Measurements from ENCODE around the gene ZFYVE28. TPM values are rescaled to one million over a fixed set of nuclear protein-coding genes. Genes with fewer than 3 reads are reported as not detected.

Gene ZFYVE28
- total RNA-seq, 1 donor from 2014 or later, result 0.44 TPM

DNA sequence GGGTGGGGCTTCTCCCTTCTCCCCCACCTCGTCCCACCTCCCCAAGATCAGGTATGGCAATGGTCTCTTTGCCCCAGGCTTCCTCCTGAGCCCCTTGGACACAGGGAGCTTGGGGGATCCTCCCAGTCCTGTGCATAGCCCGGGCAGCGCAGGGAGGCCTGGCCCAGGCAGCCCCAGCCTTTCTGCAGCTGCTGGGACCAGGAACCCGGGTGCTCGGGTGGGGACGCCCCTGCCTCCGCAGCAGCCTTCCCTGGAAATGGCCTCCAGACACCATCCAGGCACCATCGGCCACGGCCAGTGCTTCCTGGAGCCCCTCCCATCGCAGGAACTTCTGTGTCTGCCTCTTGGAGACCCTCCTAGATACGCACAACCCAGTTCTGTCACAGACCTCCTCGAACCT lies 150.6 kb downstream of the ZFYVE28 start:
- Mint-ChIP-seq H3K9me3 (ENCODE audit: unreplicated experiment) (no peaks in the 10 kb centered on the region), H3K4me1 (ENCODE audit: unreplicated experiment) (no peaks in the 10 kb centered on the region), H3K36me3 (ENCODE audit: low read depth, unreplicated experiment) (peaks cover 4% of the 10 kb centered on the region), H3K4me3 (ENCODE audit: unreplicated experiment) (no peak overlapping the region), H3K27ac (ENCODE audit: unreplicated experiment) (no peak overlapping the region), H3K27me3 (ENCODE audit: unreplicated experiment) (peaks cover 15% of the 10 kb centered on the region)
- no peak for DNase-seq (ENCODE audit: low spot score)
- TF ChIP-seq, protein P1, sequence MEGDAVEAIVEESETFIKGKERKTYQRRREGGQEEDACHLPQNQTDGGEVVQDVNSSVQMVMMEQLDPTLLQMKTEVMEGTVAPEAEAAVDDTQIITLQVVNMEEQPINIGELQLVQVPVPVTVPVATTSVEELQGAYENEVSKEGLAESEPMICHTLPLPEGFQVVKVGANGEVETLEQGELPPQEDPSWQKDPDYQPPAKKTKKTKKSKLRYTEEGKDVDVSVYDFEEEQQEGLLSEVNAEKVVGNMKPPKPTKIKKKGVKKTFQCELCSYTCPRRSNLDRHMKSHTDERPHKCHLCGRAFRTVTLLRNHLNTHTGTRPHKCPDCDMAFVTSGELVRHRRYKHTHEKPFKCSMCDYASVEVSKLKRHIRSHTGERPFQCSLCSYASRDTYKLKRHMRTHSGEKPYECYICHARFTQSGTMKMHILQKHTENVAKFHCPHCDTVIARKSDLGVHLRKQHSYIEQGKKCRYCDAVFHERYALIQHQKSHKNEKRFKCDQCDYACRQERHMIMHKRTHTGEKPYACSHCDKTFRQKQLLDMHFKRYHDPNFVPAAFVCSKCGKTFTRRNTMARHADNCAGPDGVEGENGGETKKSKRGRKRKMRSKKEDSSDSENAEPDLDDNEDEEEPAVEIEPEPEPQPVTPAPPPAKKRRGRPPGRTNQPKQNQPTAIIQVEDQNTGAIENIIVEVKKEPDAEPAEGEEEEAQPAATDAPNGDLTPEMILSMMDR (IDR thresholded peaks at IDR 0.05; ENCODE audit: unreplicated experiment), result no peak

DNA sequence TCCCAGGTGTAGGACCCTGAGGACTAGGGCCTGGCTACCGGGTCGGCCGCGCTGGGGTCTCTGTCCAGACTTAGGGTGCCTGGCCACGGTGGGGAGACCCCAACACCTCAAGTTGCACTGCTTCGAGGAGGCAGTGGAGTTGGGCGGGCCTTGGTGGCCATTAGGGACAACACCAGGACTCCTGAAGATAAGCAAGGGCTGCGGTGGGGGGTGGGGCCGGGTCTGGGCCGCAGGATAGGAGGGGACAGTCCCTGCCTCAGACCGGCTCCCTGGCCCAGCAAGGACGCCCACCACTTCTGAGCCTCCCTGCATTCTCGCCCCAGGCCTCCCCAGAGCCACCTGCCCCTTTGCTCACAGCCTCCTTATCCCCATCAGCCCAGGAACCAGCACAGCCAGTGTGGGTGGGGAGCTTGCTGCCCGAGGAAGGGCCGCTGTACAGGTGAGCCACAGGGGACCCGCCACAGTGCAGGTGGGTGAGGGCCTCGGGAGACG lies 151.1 kb downstream of the ZFYVE28 start:
- Mint-ChIP-seq H3K9me3 (ENCODE audit: unreplicated experiment) (no peaks in the 10 kb centered on the region), H3K36me3 (ENCODE audit: low read depth, unreplicated experiment) (peaks cover 4% of the 10 kb centered on the region), H3K27me3 (ENCODE audit: unreplicated experiment) (peaks cover 15% of the 10 kb centered on the region), H3K4me3 (ENCODE audit: unreplicated experiment) (no peak overlapping the region), H3K27ac (ENCODE audit: unreplicated experiment) (no peak overlapping the region), H3K4me1 (ENCODE audit: unreplicated experiment) (no peaks in the 10 kb centered on the region)
- no peak for DNase-seq (ENCODE audit: low spot score)
- TF ChIP-seq, protein P1 (IDR thresholded peaks at IDR 0.05; ENCODE audit: unreplicated experiment), result no peak

DNA sequence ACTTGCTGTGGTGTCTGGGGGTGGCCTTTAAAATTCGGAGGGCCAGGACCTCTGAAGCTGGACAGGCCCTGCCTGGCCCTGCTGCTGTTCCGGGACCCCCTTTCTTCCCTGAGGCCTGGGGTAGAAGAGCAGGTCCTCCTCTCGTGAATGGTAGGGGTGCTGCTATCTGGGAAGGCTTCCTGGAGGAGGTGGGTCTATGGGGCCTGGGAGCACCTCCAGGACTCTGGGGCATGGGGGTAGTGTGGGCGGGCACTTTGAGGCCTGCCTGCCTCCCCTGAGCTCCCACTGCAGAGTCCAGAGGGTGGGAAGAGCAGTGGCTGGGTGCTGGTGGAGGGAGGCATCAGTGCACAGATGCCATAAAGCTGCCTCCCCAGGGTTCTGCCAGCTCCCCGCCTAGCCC lies 151.6 kb downstream of the ZFYVE28 start:
- TF ChIP-seq, protein P1 (IDR thresholded peaks at IDR 0.05; ENCODE audit: unreplicated experiment), result no peak
- peaks cover 4% of the 10 kb centered on the region for H3K36me3 Mint-ChIP-seq (ENCODE audit: low read depth, unreplicated experiment)
- H3K9me3 Mint-ChIP-seq (ENCODE audit: unreplicated experiment), result no peaks in the 10 kb centered on the region
- H3K27ac Mint-ChIP-seq (ENCODE audit: unreplicated experiment), result no peak overlapping the region
- no peak for DNase-seq (ENCODE audit: low spot score)
- no peaks in the 10 kb centered on the region for H3K4me1 Mint-ChIP-seq (ENCODE audit: unreplicated experiment)
- H3K4me3 Mint-ChIP-seq (ENCODE audit: unreplicated experiment), result no peak overlapping the region
- peaks cover 15% of the 10 kb centered on the region for H3K27me3 Mint-ChIP-seq (ENCODE audit: unreplicated experiment)

DNA sequence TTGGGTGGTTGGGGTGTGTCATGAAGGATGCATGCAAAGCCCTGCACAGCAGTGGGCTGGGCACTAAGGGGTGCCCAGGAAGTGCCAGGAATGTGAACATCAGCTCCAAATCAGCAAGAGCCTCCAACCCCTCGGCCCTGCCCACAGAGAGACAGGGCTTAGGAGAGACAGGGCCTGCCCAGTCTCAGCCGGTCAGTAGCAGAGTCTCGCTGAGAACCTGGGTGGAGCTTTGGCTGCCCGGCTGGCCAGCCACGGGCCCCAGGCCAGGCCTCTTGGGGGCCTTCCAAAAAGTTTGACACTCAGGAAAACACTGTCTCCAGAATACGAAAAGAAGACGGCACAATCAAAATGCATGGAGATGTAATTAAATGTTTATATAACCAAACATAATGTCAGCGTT lies 152.3 kb downstream of the ZFYVE28 start:
- H3K4me1 Mint-ChIP-seq (ENCODE audit: unreplicated experiment), result no peaks in the 10 kb centered on the region
- H3K27ac Mint-ChIP-seq (ENCODE audit: unreplicated experiment), result no peak overlapping the region
- H3K4me3 Mint-ChIP-seq (ENCODE audit: unreplicated experiment), result no peak overlapping the region
- H3K36me3 Mint-ChIP-seq (ENCODE audit: low read depth, unreplicated experiment), result peaks cover 4% of the 10 kb centered on the region
- TF ChIP-seq, protein P1 (IDR thresholded peaks at IDR 0.05; ENCODE audit: unreplicated experiment), result no peak
- H3K27me3 Mint-ChIP-seq (ENCODE audit: unreplicated experiment), result peaks cover 15% of the 10 kb centered on the region
- DNase-seq (ENCODE audit: low spot score), result no peak
- no peaks in the 10 kb centered on the region for H3K9me3 Mint-ChIP-seq (ENCODE audit: unreplicated experiment)

DNA sequence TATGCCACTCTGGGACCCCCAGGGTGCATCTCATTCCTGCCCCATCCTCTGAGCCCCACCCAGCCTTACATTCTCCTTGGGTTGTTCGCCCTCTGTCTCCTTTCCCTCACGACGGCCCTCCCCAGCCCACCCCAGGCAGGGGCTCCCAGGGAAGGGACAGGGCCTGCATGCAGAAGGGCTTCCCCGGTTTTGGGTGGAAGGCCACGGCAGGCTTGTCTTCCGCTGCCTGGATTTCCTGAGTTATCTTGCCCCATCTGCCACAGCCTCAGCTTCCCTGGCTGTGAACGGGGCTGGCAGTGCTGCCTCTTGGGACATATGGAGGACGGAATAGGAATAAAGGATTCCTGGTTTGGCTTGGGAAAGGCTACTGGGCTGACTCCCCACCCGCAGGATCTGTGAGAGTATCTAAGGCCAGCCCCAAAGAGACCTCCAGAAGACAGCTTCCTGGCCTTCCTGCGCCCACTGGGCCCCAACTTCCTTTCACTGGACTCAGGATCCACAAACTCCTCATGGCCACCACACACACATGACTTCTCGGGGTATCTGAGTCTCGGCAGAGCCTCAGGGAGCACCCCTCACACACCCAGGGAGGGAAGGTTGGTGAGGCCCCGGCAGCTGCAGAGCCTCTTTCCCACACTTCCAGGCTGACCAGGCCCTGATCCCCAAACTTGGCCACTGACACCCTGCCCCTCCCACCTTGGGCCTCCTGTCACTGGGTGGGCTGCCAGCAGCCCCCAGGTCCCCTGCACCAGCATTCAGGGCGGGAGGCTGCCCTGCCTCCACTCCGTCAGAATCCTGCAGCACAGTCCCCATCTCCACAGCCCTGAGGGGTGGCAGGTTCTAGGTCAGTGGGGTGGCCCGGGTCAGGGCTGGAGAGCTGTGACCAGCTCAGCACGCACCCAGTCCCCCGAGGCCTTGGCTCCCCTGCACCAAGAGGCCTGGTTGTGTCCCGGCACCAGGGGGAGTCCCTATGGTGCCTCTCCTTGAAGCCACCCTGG lies 153.0 kb downstream of the ZFYVE28 start:
- H3K36me3 Mint-ChIP-seq (ENCODE audit: low read depth, unreplicated experiment), result peaks cover 4% of the 10 kb centered on the region
- H3K4me1 Mint-ChIP-seq (ENCODE audit: unreplicated experiment), result no peaks in the 10 kb centered on the region
- no peak overlapping the region for H3K4me3 Mint-ChIP-seq (ENCODE audit: unreplicated experiment)
- H3K27me3 Mint-ChIP-seq (ENCODE audit: unreplicated experiment), result peaks cover 15% of the 10 kb centered on the region
- TF ChIP-seq, protein P1 (IDR thresholded peaks at IDR 0.05; ENCODE audit: unreplicated experiment), result no peak
- H3K9me3 Mint-ChIP-seq (ENCODE audit: unreplicated experiment), result no peaks in the 10 kb centered on the region
- H3K27ac Mint-ChIP-seq (ENCODE audit: unreplicated experiment), result no peak overlapping the region
- no peak for DNase-seq (ENCODE audit: low spot score)

All from endothelial cell (in vitro differentiated cells).